ENCODE data around the gene NAGPA.

Gene NAGPA

DNA sequence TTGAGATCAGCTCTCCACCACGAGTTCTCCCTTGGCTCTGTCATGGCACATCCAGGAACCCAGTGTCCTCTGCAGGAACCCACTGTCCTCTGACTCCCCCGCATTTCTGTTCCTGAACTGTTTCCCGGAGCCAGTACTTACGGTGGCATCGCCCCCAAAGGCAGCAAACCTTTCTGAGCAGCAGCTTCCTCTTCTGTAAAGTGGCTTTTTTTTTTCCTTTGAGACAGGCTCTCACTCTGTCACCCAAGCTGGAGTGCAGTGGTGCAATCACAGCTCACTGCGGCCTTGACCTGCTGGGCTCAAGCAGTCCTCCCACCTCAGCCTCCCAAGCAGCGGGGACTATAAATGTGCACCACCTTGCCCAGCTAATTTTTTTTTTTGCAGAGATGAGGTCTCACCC, 32.2 kb downstream of the NAGPA start:
- DNase-seq = no peak

DNA sequence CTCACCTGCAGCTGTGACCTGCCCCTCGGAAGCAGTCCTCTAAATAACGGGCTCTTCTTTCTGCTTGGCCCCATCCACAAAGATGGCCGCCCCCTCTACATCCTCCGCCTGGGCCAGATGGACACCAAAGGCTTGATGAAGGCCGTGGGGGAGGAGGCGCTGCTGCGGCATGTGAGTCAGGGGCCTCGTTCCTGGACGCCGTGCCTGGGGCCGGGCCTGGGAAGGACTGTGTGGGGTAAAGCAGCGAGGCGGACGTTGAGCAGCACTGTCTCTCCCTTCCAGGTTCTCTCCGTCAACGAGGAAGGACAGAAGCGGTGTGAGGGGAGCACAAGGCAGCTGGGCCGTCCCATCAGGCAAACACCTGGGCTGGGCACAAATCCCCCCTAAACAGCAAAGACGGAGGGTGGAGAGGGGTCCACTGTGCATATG, 33.1 kb downstream of the NAGPA start:
- DNase-seq = no peak

DNA sequence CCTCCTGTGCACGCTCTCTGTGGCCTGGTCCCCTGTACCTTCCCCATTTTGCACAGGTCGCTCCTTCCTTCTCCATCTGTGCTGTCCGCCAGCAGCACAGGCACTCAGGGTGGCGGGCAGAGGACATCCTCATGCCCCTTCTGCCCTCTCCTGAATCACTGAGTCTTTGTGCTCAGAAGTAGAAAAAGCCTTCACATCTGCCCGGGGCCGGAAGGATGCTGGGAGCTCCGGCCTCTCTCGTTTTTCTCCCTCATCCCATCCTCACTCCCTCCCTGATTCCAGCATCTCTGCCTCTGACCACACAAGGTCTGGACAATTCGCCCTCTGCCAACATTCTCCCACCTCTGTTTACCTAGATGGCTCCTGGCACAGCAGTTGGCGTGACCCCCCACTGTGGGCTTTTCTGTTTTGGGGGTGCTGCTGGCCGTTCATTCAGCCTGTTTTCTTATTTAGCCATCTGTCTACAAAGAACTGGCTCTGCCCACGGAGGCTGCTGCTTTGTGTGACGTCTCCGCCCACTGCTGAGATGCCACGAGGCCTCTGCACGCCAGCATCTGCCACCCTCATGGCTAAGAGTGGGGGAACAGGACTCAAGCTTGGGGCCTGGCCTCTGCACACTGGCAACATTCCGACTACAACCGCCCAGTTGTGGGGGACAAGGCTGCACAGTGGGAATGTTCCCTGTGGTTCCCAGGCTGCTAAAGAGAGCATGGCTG, 38.9 kb downstream of the NAGPA start:
- no peak for DNase-seq

DNA sequence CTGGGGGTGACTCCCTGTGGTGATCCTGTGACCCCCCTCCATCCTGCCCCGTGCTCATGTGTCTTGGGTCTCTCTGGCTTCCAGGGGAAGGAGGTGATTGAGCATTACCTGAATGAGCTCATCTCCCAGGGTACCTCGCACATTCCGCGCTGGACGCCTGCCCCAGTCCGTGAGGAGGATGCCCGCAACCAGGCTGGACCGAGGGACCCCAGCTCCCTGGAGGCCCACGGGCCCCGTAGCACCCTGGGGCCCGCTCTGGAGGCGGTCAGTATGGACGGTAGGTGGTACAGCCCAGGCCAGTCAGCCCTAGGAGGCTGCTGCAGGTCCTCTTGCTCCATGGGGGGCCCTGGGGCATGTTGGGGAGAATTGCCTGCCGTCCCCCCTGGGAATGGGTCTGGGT, 42.0 kb downstream of the NAGPA start:
- DNase-seq = no peak

DNA sequence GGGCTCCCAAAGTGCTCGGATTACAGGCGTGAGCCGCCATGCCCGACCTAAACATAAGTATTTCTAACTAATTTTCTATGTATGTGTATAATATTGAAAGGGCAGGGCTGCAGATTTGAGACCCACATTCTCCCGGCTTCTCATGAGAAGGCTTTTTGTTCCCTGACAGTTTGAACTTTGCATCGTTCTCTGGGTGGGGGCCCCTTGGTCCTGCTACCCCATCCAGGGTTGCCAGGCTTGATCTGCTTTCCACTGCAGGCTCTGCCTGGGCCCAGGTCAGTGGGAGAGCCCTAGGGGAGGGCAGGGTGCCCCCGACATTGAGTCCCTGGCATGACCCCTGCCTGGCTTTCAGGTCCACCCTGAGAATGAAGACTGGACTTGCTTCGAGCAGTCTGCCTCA, 43.3 kb downstream of the NAGPA start:
- DNase-seq = no peak

DNA sequence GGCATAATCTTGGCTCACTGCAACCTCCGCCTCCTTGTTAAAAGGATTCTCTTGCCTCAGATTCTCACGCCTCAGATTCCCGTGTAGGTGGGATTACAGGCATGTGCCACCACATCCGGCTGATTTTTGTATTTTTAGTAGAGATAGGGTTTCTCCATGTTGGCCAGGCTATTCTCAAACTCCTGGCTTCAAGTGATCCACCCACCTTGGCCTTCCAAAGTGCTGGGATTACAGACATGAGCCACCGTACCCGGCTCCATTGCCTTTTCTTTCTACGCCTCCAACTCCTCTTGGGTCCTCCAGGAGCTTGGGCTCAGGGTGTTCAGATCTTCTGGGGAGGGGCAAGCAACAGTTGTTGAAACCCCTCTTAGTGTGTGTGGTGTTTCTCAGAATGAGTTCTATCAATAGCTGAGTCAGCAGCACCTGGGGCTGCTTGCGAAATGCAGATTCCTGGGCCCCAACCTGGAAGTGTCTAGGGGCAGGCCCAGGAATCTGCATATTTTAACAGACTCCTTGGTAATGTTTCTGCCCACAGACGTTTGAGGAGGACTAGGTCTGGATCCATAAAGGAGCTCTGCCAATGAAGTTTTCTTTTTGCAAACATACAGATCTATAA, 44.2 kb downstream of the NAGPA start:
- DNase-seq = no peak

DNA sequence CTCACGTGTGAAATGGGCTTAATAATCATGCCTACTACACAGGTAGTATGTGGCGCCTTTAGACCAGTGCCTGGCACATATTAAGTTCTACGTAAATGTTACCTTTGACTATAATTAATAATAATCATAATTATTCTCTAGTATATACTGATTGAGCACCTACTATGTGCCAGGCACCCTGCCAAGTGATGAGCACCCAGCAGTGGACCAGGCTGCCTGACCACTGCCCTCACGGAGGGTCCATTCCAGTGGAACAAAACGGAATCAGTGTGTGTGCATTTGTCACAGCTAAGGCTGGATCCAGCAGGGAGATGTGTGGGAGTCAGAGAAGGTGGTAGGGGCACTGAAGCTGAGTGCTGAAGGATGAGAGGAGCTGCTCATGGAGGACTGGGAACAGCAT, 45.1 kb downstream of the NAGPA start:
- DNase-seq = no peak

DNA sequence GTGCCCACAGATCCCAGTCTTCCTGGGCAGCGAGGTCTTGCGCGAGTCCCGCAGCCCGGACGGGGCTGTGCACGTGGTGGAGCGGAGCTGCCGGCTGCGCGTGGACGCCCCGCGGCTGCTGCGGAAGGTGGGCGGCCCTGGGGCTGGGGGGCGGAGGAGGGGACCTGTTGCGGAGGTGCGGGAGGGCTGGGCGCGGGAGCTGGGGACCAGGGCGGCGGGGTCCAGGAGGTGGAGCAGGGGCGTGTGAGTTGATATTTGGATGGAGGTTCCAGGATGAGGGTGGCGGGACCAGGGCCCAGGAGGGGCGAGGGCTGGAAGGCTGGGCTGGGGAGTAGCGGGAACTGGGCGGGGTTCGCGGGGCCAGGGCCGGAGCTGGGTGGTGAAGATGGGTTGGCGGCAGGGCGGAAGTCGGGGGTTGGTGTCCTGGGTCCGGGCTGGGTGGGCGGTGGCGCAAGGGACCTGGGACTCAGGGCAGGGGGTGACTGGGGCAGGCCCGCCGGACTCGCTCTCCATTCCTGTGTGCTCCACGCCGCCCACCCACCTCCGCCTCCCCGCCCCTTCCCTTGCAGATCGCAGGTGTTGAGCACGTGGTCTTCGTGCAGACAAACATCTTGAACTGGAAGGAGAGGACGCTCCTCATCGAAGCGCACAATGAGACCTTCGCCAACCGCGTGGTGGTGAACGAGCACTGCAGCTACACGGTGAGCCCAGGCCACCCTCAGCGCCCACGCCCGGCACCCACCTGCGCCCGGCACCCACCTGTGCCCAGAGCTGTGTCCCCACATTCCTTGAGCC, 46.0 kb downstream of the NAGPA start:
- DNase-seq = peak; percentile 7

DNA sequence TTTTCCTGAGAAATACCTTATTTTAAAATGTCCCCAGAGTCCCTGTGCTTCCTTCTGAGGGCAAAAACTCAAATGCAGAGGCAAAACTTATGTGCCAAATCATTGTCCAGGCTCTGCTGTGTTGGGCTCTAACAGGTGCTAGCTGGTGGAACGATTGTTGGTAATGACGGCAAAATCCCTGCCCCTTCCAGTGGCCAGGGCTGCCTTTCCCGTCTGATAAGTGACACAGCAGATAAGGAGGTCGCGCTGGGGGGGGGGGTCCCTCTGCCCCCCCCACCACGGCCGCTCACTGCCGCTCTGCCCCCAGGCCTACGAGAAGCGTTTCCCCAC, 46.5 kb downstream of the NAGPA start:
- DNase-seq = no peak

DNA sequence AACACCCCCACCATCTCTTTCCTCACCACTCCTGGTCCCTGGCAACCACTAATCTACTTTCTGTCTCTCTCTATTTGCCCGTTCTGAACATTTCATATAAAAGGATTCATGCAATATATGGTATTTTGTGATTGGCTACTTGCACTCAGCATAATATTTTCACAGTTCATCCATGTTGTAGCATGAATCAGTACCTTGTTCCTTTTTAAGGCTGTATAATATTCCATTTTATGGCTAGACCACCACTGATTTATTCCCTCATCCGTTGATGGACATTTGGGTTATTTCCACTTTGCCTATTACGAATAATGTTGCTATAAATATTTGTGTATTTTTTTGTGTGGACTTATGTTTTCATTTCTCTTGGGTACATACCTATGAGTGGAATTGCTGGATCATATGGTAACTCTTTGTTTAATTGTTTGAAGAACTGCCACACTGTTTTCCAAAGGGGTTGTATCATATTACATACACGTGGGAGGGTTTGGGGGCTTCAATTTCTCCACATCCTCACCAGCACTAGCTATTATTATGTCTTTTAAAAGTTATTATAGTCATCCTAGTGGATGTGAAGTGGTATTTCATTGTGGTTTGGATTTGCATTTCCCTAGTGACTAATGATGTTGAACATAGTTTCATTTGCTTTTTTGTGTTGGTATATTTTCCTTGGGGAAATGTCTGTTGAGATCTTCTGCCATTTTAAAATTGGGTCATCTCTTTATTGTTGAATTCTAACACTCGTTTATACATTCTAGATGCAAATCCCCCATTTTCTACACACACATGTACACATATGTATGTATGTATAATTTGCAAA, 49.4 kb downstream of the NAGPA start:
- no peak for DNase-seq

DNA sequence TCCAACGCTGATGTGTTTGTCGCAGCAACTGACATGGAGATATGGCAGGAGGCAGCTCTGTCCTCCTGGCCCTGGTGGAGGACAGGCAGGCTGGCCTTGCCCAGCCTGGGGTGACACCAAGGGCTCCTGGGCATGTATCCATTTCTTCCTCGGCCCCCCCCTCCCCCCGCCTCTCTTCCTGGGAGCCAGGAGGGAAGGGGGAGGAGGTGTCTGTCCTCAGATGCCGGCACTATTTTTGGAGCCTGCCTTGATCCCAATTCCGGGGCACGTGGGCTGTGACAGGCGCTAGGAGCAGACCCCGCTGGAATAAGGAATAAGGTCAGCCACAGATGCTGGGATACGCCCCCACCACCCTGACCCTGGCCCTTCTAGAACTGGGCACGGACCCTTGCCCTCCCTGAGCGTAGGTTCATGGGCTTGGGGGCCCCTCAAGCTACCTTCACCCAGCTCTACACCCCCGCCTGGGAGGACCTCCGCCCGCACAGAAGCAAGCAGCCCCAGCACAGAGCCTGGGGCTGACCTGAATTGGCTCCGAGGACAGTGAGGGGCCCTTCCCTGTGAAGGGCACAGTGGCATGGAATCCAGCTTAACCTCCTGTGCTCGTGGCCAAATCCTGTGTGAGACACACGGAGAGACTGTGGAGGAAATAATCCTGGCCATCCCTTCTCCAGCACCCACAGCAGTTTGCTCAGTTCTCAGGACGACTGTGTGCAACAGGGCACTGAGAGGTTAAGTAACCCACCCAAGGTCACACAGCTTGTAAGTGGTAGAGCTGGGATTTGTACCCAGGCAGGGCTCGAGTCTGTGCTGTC, 51.5 kb downstream of the NAGPA start:
- no peak for DNase-seq

DNA sequence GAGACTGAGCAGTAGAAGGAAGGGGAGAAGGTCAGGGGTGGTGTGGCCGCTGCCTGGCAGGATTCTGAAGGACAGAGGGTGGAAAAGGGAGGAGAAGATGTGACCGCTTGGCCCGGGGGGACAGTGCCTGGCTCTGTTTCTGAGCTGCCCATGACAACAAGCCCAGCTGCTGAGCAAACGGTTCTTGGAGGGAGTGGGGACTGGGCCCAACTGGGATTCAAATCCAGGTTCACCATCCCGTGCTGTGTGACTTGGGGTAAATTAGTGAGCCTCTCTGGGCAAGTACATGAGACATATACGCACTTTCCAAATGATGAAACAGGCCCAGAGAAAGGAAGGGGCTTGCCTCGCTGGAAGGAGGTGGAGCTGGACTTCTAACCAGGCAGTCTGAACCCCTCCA, 52.3 kb downstream of the NAGPA start:
- DNase-seq = no peak

DNA sequence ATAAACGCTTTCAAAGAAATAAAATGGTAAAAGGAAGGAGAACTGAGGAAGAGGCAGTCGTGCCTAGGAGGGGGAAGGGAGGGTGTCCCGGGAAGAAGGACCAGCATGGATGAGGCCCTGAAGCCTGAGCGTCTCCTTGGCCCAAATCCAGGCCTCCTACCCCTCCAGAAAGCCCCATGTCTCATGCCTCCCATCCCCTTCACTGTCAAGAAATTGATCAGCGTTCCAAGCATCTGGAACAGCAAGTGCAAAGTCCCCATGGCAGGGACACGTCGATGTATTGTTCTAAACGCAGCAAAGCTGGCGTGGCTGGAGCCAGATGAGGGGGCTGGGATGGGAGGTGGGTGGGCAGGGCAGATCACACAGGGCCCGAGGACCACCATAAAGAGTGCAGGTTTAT, 53.0 kb downstream of the NAGPA start:
- no peak for DNase-seq

DNA sequence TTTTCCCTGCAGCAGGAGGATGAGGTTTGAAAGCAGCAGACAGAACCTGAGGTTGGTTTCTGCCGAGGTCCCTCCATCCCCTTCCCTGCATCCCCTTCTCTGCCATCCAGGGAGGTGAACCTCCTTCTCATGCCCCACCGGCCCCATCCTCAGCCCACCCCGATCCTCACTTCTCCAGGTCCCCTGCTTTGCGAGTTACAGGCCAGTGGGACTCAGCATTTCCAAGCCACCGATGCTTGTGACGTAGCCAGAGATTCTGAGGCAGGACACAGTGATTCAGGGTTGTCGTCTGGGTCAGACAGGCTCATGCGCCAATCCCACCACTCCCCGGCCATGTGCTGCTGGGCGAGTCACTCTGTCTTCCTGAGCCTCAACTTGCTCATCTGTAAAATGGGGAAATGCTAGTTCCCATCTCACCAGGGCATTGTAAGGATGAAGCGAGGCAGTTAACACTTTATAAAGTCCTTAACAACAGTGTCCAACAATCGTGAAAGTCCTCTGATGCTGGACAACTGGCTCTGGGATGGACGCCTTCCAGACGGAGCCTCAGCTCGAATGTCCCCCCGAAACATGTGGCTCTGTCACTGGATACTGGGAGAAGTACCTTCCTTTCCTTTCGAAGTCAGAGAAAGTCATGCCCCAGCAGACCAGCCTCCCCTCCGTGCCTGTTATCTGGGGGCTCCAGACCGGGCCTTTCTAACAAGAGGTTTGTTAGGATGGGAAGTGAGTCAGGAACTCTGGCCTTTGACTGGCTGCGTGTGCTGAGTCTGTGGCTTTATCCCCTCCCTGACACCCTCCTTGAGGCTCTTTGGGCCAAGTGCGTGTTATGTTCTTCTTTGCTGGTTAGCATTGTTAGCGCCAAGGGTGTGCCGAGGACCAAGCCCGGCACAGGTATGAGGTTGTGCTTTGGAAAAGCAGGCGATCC, 53.7 kb downstream of the NAGPA start:
- no peak for DNase-seq

DNA sequence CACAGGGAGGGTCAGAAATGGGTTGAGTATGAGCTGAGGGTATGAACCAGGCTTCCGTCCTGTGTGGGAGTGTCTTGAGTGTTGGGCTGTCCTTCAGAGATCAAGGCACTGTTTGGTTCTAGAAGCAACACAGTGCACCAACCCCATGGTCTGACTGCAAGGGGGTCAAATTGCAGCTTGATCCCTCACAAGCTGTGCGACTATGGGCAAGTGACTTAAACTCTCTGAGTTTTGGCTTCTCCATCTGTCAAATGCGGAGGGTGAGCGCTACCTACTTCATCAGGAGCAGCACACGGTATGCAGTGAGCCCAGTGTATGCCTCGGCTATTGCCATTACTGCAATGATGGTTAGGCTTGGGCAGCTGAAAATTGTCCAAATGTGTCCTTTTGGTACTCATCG, 54.6 kb downstream of the NAGPA start:
- no peak for DNase-seq

DNA sequence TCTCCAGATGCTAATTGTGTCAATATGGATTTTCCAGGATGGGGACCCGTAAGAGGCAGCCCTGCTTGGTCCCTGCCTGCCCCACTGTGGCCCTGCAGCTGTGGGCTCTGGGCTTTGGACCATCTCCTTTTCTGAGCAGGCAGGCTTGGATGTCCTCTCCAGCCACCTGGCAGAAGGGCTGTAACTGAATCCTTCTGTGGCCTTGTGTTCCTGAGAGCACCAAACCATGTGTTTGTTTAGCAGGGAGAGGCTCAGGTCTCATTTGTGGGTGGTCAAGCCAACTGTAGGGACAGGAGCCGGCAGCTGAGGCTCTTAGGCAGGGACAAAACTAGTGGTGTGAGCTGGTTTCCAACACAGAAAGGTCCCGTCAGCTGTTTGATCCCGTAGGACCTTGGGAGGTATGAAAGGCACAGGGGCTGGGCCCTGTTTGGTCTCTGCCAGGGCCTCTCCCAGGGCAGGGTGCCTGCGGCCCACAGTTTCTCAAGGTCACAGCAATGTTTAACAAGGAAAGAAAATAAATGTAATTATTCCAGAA, 57.1 kb downstream of the NAGPA start:
- no peak for DNase-seq

DNA sequence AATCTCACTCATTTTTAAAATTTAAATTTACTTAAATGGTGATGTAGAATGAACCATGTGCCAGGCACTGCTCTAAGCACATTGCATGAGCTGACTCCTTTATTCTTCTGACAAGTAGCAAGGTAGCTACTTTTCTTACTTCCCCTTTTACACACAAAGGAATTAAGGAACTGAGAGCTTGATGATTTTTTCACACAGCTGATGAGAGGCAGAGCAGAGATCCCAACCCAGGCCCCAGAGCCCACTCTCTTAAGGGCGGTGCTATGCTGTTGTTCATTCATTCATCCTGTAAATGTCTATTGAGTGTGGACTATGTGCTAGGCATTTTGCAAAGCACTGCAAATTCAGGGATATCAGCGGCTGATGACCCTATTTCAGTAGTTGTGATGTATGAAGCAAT, 57.7 kb downstream of the NAGPA start:
- no peak for DNase-seq

Data from stimulated activated CD4-positive, alpha-beta T cell treated with anti-CD3 and anti-CD28 coated beads, Interleukin-15, amount 100 ng/mL, for 24 hours (primary cell).